HS-27A (cell line): ENCODE data around the gene SLC35B1.
"Not testable (repeated sequence)": the region's sequence is repeated elsewhere in the genome, so short reads cannot be mapped to it uniquely, and the experiment has no call there.

ENCODE experiments used
- DNase-seq: peaks from one replicate; pipeline ENCODE4 v3.0.0-alpha.2; 2012; ENCODE audit warnings: low read depth, missing footprints

The SLC35B1 gene

DNA sequence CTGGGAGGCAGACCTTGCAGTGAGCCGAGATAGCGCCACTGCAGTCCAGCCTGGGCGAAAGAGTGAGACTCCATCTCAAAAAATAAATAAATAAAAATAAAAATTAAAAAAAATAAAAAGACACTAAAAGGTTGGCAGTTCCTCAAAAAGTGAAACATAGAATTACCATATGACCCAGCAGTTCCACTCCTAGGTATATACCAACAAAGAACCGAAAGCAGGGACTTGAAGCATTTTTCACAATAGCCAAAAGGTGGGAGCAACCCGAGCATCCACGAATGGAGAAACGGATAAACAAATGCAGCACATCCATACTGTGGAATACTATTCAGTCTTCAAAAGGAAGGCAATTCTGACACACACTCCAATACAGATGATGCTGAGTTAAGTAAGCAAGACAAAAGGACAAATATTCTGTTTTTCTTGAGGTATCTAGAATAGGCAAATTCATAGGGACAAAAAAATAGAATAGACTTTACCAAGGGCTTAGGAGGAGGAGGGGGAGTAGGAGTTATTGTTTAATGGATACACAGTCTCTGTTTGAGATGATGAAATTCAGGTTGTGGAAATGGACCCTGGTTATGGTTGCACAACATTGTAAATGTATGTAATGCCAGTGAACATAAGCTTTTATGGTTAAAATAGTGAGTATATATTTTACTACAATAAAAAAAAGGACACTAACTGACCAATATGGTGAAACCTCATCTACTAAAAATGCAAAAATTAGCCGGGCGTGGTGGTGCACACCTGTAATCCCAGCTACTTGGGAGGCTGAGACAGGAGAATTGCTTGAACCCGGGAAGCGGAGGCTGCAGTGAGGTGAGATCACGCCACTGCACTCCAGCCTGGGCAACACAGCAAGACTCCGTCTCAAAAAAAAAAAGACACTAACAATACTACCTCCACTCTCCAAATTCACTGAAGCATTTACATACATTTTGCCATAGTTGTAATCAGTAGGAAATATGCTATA lies 27.0 kb upstream of the SLC35B1 start:
- no peak for DNase-seq

DNA sequence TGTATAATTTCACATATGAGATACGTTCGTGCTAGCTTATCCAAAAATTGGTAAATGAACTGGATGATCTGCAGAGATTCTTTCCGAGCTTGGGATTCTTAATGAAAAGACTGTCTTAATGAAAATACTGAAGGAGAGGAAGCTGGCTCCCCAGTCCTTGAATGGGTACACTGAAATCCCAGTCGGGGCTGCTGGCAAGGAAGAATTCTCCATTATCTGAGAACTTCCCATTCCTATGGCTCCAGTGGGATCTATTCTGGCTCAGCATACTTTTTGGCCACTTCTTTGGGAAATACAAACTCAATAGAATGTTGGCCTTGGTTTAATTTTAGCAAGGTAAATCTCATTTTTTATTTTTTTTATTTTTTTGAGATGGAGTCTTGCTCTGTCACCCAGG lies 23.7 kb upstream of the SLC35B1 start:
- no peak for DNase-seq

- no peak for DNase-seq
Measured at GRCh38 chr17:49730785-49731434, 23.1 kb upstream of the SLC35B1 start.

GRCh38 chr17:49730078-49730784 lies 22.5 kb upstream of the SLC35B1 start:
- no peak for DNase-seq

DNA sequence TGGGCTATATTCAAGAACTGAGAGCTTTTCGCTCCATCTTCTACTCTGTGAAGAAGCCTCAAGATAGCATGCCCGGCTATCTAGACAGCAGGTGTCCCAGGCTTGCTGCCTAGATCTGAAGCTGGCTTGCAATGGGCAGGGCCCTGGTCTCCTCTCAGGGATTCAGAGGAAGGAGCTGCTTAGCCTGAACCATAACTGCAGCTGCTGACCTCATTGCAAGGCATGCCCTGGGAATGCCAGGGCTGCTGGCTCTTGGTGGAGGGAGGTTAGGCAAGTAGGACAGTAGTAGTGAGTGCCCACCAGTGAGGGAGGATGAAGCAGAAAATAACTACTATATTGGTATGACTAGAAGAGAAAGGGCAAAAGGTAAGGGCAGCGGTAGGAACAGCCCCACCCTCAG lies 21.3 kb upstream of the SLC35B1 start:
- no peak for DNase-seq

DNA sequence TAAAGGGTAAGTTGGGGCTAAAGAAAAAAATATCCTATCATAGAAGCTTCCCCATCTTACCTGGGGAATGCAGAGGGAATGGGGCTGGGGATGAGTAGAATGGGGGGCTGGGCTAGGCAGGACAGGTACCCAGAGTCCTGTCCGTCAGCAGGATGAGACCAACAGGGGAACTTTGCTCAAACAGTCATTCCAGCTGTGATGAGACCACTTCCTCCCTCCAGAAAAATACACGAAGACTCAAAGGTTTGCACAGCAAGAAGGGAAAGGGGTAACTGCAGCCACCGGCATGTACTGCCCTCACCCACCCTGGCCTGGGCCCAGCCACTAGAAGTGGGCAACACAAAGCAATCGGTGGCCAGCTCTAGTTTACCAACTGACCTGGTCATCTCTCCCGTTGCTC lies 20.7 kb upstream of the SLC35B1 start:
- no peak for DNase-seq

- DNase-seq = no peak
Measured at GRCh38 chr17:49727380-49727779, 19.6 kb upstream of the SLC35B1 start.

- no peak for DNase-seq
Measured at GRCh38 chr17:49725452-49726130, 17.8 kb upstream of the SLC35B1 start.

- DNase-seq = not testable (repeated sequence)
Measured at GRCh38 chr17:49724552-49724951, 16.8 kb upstream of the SLC35B1 start.

- DNase-seq = no peak
Measured at GRCh38 chr17:49723423-49723822, 15.7 kb upstream of the SLC35B1 start.

GRCh38 chr17:49722066-49722465 lies 14.3 kb upstream of the SLC35B1 start:
- DNase-seq = no peak

DNA sequence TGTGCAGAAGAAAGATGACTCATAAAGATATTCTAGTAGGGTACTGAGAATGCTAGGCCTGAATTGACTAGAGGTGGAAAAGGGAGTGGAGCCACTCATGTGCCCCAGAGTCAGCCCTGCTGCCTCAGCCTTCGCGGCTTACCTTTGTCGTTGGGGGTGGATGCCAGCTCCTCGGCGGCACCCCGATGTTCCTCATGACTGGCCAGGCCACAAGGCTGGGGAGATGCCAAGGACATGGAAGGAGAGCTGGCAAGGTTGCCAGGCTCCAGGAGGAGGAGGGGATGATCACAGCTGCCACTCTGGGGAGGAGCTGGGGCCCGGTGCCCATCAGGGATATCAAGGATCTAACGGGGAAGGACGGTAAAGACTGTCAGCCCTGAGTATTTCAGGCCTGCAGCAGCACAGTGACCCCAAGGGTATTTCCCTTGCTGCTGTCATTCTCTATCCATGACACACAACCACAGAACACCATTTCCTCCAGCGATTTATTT lies 9.7 kb upstream of the SLC35B1 start:
- no peak for DNase-seq

- DNase-seq = no peak
Measured at GRCh38 chr17:49716668-49717364, 9.1 kb upstream of the SLC35B1 start.

DNA sequence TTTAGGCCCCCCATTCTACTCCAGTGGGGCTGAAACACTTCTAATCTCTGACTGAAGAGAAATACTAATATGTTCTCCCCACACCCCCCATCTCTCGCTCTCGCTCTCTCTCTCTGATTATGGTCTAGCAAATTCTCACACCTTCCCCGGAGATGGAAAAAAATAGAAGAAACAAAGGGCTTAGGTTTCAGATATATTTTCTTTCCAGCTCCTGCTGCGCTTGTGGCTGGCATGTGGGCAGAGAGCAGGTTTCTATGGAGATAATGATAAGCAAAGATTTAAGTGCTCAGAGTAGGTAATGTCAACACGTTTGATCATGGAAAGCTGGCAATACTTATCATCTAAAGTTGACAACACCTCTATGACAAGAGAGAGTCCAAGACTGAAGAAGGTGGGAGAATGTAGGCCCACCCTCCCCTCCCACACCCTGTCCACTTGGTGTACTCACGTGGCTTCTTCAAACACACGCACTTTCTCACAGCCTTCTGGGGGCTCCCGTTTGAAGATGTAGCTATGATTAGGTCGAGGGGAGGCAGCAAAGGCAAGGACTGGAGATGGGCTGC lies 8.0 kb upstream of the SLC35B1 start:
- no peak for DNase-seq

GRCh38 chr17:49715216-49715615 lies 7.5 kb upstream of the SLC35B1 start:
- DNase-seq = no peak

- DNase-seq = no peak
Measured at GRCh38 chr17:49708515-49709183, 885 bp upstream of the SLC35B1 start.

DNA sequence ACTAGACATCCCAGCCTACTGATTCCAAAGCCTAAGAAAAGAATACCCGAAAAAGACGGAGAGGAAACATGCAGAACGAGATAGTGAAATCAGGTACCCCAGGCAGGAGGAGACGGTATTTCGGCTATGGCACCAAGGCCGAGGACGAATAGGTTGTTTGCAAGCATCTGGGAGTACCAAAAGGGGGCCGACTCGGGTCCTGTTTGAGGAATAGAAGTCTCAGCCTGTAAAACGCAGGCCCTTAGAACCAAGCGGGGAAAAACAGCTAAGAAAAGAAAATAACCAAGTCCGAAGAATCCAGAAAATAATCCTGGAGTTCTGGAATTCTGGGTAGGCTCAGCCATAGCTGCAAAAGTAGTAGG lies 537 bp downstream of the SLC35B1 start:
- DNase-seq = no peak

DNA sequence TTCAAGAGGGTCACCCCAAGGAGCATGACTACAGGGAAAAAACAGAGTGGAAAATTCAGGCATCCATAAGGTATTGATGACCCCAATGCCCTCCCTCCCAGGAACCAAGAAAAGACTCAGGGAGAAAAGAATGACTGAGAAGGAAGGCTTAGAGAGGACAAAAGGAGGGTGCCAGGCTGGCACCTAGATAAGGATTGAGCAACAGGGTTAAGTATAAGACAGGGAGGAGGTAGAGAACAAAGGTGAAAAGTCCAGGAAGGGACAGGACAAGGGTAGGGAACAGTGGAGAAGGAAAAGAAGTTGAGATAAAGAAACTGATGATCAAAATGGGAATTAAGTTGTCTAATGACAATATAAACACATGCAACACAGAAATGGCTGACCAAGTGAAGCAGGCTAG lies 2.5 kb downstream of the SLC35B1 start:
- no peak for DNase-seq

DNA sequence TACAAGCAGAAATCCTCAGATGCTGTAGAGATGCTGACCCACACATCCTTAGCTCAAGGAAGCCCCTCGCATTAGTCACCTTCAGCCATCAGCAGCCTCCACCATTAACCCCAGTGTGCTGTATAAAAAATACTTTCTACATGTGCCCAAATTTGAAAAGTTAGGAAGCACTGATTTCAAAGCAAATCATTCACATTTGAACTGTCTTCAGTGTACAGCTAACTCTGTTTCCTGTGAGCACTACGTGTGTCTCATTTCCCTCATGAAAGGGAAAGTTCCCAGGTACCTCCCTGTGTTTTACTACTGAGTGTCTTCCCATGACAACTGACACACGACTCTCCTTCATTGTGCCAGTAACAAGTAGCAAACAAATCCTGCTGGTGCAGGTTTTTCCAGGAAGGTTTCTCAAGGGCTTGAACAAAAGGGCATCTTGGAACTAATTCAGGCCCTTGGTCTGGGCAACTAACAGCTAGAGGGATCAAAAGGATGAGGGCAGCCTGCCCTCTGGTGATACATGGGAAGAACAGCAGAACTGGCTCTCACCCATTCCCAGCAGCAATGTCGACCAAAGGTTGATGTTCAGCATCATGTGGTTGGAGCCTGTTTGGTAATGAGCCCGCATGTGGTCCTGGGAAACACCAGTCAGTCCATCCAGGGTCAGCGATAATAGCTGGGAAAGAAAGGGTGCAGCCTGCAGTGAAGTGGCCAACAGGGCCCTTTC lies 4.0 kb downstream of the SLC35B1 start:
- no peak for DNase-seq

GRCh38 chr17:49700960-49701359 lies 6.8 kb downstream of the SLC35B1 start:
- DNase-seq = no peak
